Breast epithelium (tissue), 4 donors: ENCODE measurements around the gene SLC6A19. TPM values are rescaled to one million over a fixed set of nuclear protein-coding genes. Genes with fewer than 3 reads are reported as not detected.

Experiments used
- DNase-seq, 2 donors: peaks; one replicate each; pipeline ENCODE4 v3.0.0-alpha.2; 2019; ENCODE audit warnings: low spot score in 2 of 2
- H3K27ac ChIP-seq, 2 donors: fragments of 200-600 bp; sonication (generic) in 1 of 2; one replicate each; pipeline ENCODE4 v1.5.1; 2016 to 2019; ENCODE audit warnings: mild to moderate bottlenecking in 1 of 2
- H3K27me3 ChIP-seq, 2 donors: fragments of 200-600 bp; sonication (generic) in 1 of 2; one replicate each; pipeline versions ENCODE4 v1.5.1 to v1.6.0; 2017 to 2019; ENCODE audit warnings: control low read depth in 1 of 2, mild to moderate bottlenecking in 1 of 2
- H3K36me3 ChIP-seq: fragments of 200-600 bp; one replicate; pipeline ENCODE4 v1.5.1; 2019
- H3K4me1 ChIP-seq, 2 donors: fragments of 200-600 bp; sonication (generic); one replicate each; pipeline ENCODE4 v1.5.1; 2016 to 2019; ENCODE audit warnings: control low read depth in 1 of 2
- H3K4me3 ChIP-seq, 3 donors: fragments of 200-600 bp; sonication (generic); 1 replicate in 2 of 3; 2 replicates in 1 of 3; pipeline ENCODE4 v1.5.1; 2016 to 2019; ENCODE audit warnings: mild to moderate bottlenecking in 3 of 3, moderate library complexity in 2 of 3
- H3K9me3 ChIP-seq, 2 donors: fragments of 200-600 bp; sonication (generic) in 1 of 2; one replicate each; pipeline ENCODE4 v1.5.1; 2016 to 2019; ENCODE audit warnings: control low read depth in 1 of 2
- CTCF ChIP-seq, 3 donors: fragments of 450-650 bp; IDR thresholded peaks; one replicate each; pipeline ENCODE4 v1.5.1; 2016 to 2017; ENCODE audit warnings: antibody characterized with exemption in 3 of 3, mild to moderate bottlenecking in 3 of 3, moderate library complexity in 3 of 3
- POLR2A ChIP-seq: fragments of 450-650 bp; IDR thresholded peaks from one replicate; pipeline ENCODE4 v1.6.1; 2016; ENCODE audit warnings: antibody characterized with exemption, mild to moderate bottlenecking, moderate library complexity
- POLR2AphosphoS5 ChIP-seq, 3 donors: sonication (generic); formaldehyde crosslinking; IDR thresholded peaks; one replicate each; pipeline ENCODE4 v1.6.1; 2017; ENCODE audit warnings: antibody characterized with exemption in 3 of 3
- intact Hi-C: fragments of 100-400 bp; cut with DNase I; formaldehyde crosslinking; loops from one replicate; pipeline ENCODE4 v1.15.1; 2023; ENCODE audit warnings: low total_unique reads
- total RNA-seq, 3 donors: library from RNA; depleted of rRNA; stranded (reverse); fragments of >200 nt; gene quantifications; one replicate each; pipeline ENCODE4 v1.1.0, GENCODE V29; 2016

Gene SLC6A19
- total RNA-seq, 3 donors from 2014 or later, result not detected

DNA sequence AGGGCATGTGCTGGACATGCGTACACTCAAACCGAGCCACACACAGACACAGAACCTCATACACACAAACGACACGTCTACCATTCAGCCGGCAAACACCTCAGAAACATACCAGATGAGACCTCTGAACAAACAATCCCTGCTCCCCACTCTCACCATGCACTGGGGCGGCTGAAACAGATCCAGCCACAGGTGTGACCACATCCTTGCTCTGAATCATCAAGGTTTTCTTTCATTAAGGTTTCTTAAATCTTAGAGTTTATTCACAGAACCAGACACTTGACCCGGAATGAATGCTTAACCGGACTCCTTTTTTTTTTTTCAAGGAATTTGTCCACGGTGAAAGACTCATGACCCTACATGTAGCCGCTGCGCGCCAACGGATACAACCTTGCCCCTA is 67.3 kb downstream of the SLC6A19 start:
- Histone ChIP-seq H3K36me3 (no peaks in the 10 kb centered on the region), H3K4me3 (no peak overlapping the region), H3K4me1 (no peaks in the 10 kb centered on the region), H3K9me3 (peaks cover 10 to 15% of the 10 kb centered on the region in 2 donors), H3K27ac (no peak overlapping the region), H3K27me3 (no peaks in the 10 kb centered on the region)
- no peak for TF ChIP-seq CTCF (IDR thresholded peaks at IDR 0.05)
- no peak for TF ChIP-seq POLR2AphosphoS5 (IDR thresholded peaks at IDR 0.05)
- no peak for DNase-seq
- intact Hi-C loops, result no loop called here

DNA sequence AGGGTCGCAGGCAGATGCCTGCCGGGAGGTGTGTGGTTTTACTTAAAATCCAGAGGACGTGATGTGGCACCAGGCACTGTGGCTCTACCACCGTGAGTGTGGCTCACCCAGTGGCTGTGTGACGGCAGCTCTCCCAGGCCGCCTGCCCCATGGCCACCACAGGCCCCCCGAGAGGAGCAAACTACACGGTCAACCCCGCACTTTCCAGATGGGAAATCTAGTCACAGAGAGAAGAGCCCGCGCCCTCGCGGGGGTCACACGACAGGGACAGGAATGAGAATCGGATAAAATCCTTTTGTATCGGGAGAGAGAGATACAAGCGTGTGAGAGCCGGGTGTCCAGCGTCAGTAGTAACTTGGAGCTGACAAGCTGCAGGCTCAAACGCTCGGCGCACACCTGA is 69.0 kb downstream of the SLC6A19 start:
- DNase-seq, result no peak
- H3K9me3 ChIP-seq, result peaks cover 0 to 10% of the 10 kb centered on the region in 2 donors
- no peaks in the 10 kb centered on the region for H3K4me1 ChIP-seq
- intact Hi-C loops, result no loop called here
- H3K27me3 ChIP-seq, result no peaks in the 10 kb centered on the region
- no peak overlapping the region for H3K4me3 ChIP-seq
- no peaks in the 10 kb centered on the region for H3K36me3 ChIP-seq
- no peak overlapping the region for H3K27ac ChIP-seq
- TF ChIP-seq CTCF (IDR thresholded peaks at IDR 0.05) (no peak), POLR2AphosphoS5 (IDR thresholded peaks at IDR 0.05) (no peak), POLR2A (no peak)

- DNase-seq, result no peak
- TF ChIP-seq CTCF (IDR thresholded peaks at IDR 0.05) (no peak), POLR2A (no peak)
- H3K36me3 ChIP-seq, result no peaks in the 10 kb centered on the region
- peaks cover 0 to 9% of the 10 kb centered on the region in 2 donors for H3K9me3 ChIP-seq
- H3K27ac ChIP-seq, result no peak overlapping the region
- no peak overlapping the region for H3K4me3 ChIP-seq
- no peaks in the 10 kb centered on the region for H3K4me1 ChIP-seq
- H3K27me3 ChIP-seq, result no peaks in the 10 kb centered on the region
- intact Hi-C loops, result no loop called here
These were observed 69.8 kb downstream of the SLC6A19 start for GRCh38 chr5:1270933-1271914.

DNA sequence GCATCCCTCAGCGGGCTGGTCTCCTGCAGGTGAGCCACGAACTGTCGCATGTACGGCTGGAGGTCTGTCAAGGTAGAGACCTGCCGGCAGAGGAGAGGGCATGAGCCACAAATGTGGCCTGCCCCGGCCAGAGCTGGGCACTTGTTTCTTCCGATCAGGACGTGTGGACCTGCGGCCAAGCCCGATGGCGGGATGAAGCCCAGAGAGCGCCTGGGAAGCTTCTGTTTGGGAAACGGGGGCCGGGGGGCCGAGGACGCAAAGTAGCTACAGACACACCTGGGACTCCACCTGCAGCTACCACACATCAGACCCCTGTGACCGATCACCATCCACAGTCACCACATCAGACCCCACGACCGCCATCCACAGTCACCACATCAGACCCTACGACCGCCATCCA is 70.8 kb downstream of the SLC6A19 start:
- no peak for DNase-seq
- H3K4me3 ChIP-seq, result no peak overlapping the region
- H3K4me1 ChIP-seq, result no peaks in the 10 kb centered on the region
- no peaks in the 10 kb centered on the region for H3K36me3 ChIP-seq
- H3K27me3 ChIP-seq, result no peaks in the 10 kb centered on the region
- peaks cover 0 to 9% of the 10 kb centered on the region in 2 donors for H3K9me3 ChIP-seq
- TF ChIP-seq POLR2AphosphoS5 (IDR thresholded peaks at IDR 0.05) (no peak), CTCF (IDR thresholded peaks at IDR 0.05) (no peak), POLR2A (no peak)
- intact Hi-C loops, result no loop called here
- H3K27ac ChIP-seq, result no peak overlapping the region

- Histone ChIP-seq H3K9me3 (peaks cover 3 to 19% of the 10 kb centered on the region in 2 donors), H3K27me3 (no peaks in the 10 kb centered on the region), H3K4me3 (no peak overlapping the region), H3K36me3 (no peaks in the 10 kb centered on the region), H3K4me1 (no peaks in the 10 kb centered on the region), H3K27ac (no peak overlapping the region)
- TF ChIP-seq POLR2AphosphoS5 (IDR thresholded peaks at IDR 0.05) (no peak), CTCF (IDR thresholded peaks at IDR 0.05) (no peak), POLR2A (no peak)
- DNase-seq, result no peak
- intact Hi-C loops, result no loop called here
These were observed 72.3 kb downstream of the SLC6A19 start for GRCh38 chr5:1273745-1274144.
